Fibroblast of pulmonary artery (primary cell): Measurements from ENCODE around the gene FAXC.

Source experiments
- DNase-seq: peaks from one replicate; pipeline ENCODE4 v3.0.0-alpha.2; 2010; ENCODE audit warnings: low read depth
- H3K4me3 ChIP-seq: replicated peaks from 2 replicates; pipeline ENCODE4 v1.5.1; 2011; ENCODE audit warnings: low read depth, mild to moderate bottlenecking, control low read depth, low read length, moderate library complexity
- CTCF ChIP-seq: IDR thresholded peaks from 2 replicates; pipeline ENCODE4 v1.5.1; 2011; ENCODE audit warnings: mild to moderate bottlenecking, control low read depth, low read length, inconsistent platforms; ENCODE audit errors: missing control alignments

Gene FAXC

DNA sequence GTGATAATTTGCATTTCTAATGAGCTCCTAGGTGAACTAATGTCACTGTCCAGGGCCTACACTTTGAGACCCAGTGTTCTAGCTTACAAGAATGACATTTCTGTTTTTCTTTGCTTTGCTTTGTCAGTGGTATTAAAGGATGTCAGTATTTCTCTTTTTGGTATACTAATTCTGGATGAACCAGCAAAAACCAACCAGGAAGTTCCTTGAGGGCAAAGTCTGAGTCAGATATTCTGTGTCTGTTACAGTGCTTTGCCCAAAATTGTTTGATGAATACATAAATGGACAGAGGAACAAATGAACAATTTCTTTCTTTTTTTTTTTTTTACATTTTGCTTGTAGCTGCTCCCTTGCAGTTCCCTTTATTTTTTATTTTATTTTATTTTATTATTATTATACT, 29.2 kb upstream of the FAXC start:
- no peak for TF ChIP-seq CTCF
- DNase-seq: no peak
- H3K4me3 ChIP-seq: no peak overlapping the region

- no peak for DNase-seq
- H3K4me3 ChIP-seq: no peak overlapping the region
- no peak for TF ChIP-seq CTCF
Measured at GRCh38 chr6:99369533-99369932, 20.1 kb upstream of the FAXC start.

DNA sequence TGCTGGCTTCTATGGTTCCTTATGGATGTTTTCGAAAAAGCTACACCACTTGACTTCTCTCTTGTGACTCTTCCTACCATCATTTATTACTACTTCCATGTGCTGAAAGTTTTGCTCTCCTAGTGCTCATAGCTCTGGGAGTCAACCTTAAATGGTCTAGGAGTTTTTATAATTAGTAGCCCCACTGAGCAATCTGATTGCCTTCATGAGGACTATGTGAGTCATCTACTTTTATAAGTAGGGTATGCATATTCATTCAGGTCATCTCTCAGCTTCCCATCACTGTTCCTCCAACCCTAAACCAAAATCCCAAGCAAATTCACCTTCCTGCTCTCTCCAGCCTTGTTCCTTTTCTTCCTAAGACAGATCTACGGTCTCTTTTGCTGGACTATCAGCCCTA, 17.4 kb upstream of the FAXC start:
- no peak for DNase-seq
- H3K4me3 ChIP-seq: no peak overlapping the region
- TF ChIP-seq CTCF: no peak

GRCh38 chr6:99364026-99364425, 14.6 kb upstream of the FAXC start:
- no peak for TF ChIP-seq CTCF
- no peak overlapping the region for H3K4me3 ChIP-seq
- no peak for DNase-seq

DNA sequence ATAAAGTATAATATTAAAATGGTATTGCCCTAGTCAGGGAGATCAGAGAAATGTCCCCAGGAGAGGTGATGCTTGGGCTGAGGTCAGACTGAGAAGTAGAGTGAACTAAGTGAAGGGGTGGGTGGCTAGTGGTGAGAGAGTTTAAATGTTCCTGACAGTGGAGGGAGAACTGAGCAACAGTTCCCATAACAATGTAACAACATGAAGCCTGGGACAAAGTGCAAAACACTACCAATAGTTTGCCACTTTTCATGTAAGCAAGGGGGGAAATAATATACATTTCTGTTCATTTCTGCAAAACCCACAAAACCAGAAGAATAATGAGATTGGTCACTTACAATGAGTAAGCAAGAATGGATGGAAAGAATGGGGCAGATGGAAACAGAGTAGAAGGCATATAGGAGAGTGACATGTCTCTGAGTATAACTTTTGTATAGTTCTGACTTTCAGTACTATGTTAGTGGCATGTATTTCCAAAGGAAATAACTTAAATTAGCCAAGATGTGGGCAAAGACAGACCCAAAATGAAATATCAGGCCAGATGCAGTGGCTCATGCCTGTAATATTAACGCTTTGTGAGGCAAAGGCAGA, 13.3 kb upstream of the FAXC start:
- DNase-seq: no peak
- TF ChIP-seq CTCF: no peak
- H3K4me3 ChIP-seq: no peak overlapping the region

DNA sequence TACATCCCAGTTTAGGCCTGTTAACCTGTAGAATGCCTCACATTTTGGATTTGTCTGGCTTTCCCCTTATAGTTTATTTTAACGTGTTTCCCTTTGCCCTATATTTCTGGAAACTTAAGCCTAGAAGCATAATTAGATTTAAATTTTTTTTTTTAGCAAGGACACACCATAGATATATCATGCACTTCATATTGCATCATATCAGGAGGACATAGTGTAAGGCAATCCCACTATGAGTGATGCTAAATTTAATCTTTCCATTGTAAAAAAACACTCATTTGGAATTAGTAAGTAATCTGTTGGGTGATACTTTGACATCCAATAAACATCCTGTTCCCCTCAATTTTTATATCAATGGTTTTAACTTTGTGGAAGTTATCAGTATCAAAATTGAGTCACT, 10.3 kb upstream of the FAXC start:
- DNase-seq: no peak
- no peak overlapping the region for H3K4me3 ChIP-seq
- no peak for TF ChIP-seq CTCF

- no peak for TF ChIP-seq CTCF
- no peak overlapping the region for H3K4me3 ChIP-seq
- no peak for DNase-seq
Measured at GRCh38 chr6:99356641-99357040, 7.2 kb upstream of the FAXC start.
